ENCODE measurements around the gene DPF1.

DPF1 gene

GRCh38 chr19:38194061-38194701, 29.8 kb downstream of the DPF1 start:
- no peak overlapping the region for H3K27ac ChIP-seq
- TF ChIP-seq ZFX (IDR thresholded peaks at IDR 0.05), result no peak

GRCh38 chr19:38193445-38193844, 30.6 kb downstream of the DPF1 start:
- TF ChIP-seq CTCF (conservative IDR thresholded peaks at IDR 0.05) (no peak), ZFX (IDR thresholded peaks at IDR 0.05) (no peak)
- H3K27ac ChIP-seq, result no peak overlapping the region

- no peak overlapping the region for H3K27ac ChIP-seq
- no peak for TF ChIP-seq CTCF (conservative IDR thresholded peaks at IDR 0.05)
- TF ChIP-seq ZFX (IDR thresholded peaks at IDR 0.05), result no peak
These were observed 32.3 kb downstream of the DPF1 start for GRCh38 chr19:38191747-38192146.

- no peak for TF ChIP-seq ZFX (IDR thresholded peaks at IDR 0.05)
- TF ChIP-seq CTCF (conservative IDR thresholded peaks at IDR 0.05), result no peak
- H3K27ac ChIP-seq, result no peak overlapping the region
These were observed 33.2 kb downstream of the DPF1 start for GRCh38 chr19:38190793-38191192.

- TF ChIP-seq ZFX (IDR thresholded peaks at IDR 0.05), result no peak
- TF ChIP-seq CTCF (conservative IDR thresholded peaks at IDR 0.05), result no peak
- no peak overlapping the region for H3K27ac ChIP-seq
These were observed 34.0 kb downstream of the DPF1 start for GRCh38 chr19:38190061-38190460.

- no peak overlapping the region for H3K27ac ChIP-seq
- no peak for TF ChIP-seq ZFX (IDR thresholded peaks at IDR 0.05)
- TF ChIP-seq CTCF (conservative IDR thresholded peaks at IDR 0.05), result no peak
These were observed 38.5 kb downstream of the DPF1 start for GRCh38 chr19:38185562-38185961.

GRCh38 chr19:38184815-38185214, 39.2 kb downstream of the DPF1 start:
- TF ChIP-seq ZFX (IDR thresholded peaks at IDR 0.05) (no peak), CTCF (conservative IDR thresholded peaks at IDR 0.05) (no peak)
- no peak overlapping the region for H3K27ac ChIP-seq

- no peak overlapping the region for H3K27ac ChIP-seq
- TF ChIP-seq CTCF (conservative IDR thresholded peaks at IDR 0.05) (no peak), ZFX (IDR thresholded peaks at IDR 0.05) (no peak)
These were observed 40.6 kb downstream of the DPF1 start for GRCh38 chr19:38183251-38183897.

Measured in C4-2B (cell line).